ENCODE results near the gene NTPCR. TPM values are rescaled to one million over a fixed set of nuclear protein-coding genes. Genes with fewer than 3 reads are reported as not detected.
"Not testable (repeated sequence)": the region's sequence is repeated elsewhere in the genome, so short reads cannot be mapped to it uniquely, and the experiment has no call there.

The NTPCR gene
- total RNA-seq, 1 donor from 2014 or later: 29.5 TPM

DNA sequence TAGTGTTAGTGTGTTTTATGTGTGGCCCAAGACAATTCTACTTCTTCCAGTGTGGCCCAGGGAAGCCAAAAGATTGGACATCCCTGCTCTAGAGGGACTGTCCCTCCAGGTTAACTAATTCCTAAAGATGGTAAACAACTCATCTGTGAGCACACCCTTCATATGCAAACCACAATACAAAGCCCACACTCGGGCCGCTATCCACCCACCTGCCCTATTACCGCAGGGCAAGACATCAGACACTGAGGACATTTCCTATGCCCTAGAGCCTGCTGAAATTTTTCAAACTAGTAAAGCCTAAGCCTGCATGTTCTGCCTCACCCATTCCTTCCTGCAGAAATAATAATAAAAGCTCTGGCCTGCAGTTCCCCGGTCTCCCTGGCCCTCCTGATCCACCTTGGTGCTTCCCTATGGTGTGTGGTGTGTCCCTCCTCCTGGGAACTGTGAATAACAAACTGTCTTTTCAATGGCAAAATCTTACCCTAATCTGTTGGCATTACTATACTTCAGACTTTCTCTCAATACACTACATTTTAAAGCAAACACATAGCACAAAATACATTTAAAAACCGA lies 39.3 kb upstream of the NTPCR start:
- no peaks in the 10 kb centered on the region for H3K9me3 ChIP-seq
- intact Hi-C loops (cut with DNase I): no loop called here
- no peaks in the 10 kb centered on the region for H3K36me3 ChIP-seq
- H3K27me3 ChIP-seq (ENCODE audit: low read depth): no peaks in the 10 kb centered on the region
- H3K4me3 ChIP-seq: no peak overlapping the region
- TF ChIP-seq, protein P1, sequence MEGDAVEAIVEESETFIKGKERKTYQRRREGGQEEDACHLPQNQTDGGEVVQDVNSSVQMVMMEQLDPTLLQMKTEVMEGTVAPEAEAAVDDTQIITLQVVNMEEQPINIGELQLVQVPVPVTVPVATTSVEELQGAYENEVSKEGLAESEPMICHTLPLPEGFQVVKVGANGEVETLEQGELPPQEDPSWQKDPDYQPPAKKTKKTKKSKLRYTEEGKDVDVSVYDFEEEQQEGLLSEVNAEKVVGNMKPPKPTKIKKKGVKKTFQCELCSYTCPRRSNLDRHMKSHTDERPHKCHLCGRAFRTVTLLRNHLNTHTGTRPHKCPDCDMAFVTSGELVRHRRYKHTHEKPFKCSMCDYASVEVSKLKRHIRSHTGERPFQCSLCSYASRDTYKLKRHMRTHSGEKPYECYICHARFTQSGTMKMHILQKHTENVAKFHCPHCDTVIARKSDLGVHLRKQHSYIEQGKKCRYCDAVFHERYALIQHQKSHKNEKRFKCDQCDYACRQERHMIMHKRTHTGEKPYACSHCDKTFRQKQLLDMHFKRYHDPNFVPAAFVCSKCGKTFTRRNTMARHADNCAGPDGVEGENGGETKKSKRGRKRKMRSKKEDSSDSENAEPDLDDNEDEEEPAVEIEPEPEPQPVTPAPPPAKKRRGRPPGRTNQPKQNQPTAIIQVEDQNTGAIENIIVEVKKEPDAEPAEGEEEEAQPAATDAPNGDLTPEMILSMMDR (IDR thresholded peaks at IDR 0.05): no peak
- DNase-seq (no peak), ATAC-seq (no peak)
- H3K4me1 ChIP-seq: no peaks in the 10 kb centered on the region
- no peak overlapping the region for H3K27ac ChIP-seq

DNA sequence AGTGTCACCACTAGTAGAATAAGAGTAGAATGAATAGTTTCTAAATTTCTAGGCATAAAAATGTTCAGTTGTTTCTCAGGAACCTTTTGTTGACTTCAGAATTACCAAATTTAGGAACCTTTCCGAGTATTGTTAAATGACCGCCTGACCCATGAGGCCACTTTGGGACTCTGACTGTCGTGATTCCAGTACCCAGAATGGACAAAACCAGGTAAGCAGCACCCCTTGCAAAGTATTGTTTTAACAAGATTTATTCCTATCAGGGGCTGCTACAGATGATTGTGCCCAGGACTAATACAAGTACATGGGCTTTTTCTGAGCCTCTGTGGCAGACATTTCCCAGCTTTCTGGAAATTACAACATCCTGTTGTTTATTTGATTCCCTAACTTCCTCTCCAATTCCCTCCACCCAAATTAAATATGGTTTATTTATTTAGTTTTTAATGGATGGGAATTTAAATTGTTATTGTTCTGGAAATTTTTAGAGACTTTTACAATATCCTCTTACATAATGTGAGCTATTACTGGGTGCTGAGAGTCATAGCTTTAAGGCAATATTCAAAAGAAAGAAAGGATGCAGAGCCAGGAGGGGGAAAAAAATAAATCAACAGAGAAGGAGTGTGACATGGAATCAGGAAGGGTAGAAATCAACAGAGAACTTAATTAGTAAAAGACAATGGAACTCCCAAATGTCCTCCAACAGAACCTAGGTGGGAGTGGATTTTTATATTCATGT lies 37.4 kb upstream of the NTPCR start:
- DNase-seq (no peak), ATAC-seq (no peak)
- Histone ChIP-seq H3K4me3 (no peak overlapping the region), H3K4me1 (no peaks in the 10 kb centered on the region), H3K9me3 (no peaks in the 10 kb centered on the region), H3K36me3 (no peaks in the 10 kb centered on the region), H3K27ac (no peak overlapping the region), H3K27me3 (ENCODE audit: low read depth) (no peaks in the 10 kb centered on the region)
- TF ChIP-seq, protein P1 (IDR thresholded peaks at IDR 0.05): no peak
- intact Hi-C loops (cut with DNase I): no loop called here

DNA sequence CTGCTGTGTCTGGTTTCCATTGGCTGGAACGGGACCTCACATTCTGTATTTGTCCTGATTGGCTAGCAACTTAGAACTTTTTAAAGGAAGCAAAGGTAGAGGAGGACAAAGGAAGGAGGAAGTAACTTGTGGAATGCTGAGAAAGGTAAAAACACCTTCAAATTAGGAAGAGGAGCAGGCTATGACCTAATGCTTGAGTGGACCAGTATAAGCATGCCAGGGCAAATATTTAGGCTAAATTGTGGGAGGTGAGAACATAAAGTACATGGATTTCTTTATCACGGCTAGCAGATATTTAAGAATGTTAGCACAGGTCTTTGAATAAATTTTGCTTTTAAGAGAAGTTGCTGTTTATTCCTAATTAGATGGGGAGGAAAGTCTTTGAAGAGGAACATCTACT lies 36.1 kb upstream of the NTPCR start:
- H3K9me3 ChIP-seq; DNase-seq; H3K36me3 ChIP-seq; H3K4me3 ChIP-seq; H3K4me1 ChIP-seq; ATAC-seq; intact Hi-C loops (cut with DNase I); H3K27me3 ChIP-seq (ENCODE audit: low read depth): not testable (repeated sequence)
- peak overlapping the region; percentile 6 for H3K27ac ChIP-seq

DNA sequence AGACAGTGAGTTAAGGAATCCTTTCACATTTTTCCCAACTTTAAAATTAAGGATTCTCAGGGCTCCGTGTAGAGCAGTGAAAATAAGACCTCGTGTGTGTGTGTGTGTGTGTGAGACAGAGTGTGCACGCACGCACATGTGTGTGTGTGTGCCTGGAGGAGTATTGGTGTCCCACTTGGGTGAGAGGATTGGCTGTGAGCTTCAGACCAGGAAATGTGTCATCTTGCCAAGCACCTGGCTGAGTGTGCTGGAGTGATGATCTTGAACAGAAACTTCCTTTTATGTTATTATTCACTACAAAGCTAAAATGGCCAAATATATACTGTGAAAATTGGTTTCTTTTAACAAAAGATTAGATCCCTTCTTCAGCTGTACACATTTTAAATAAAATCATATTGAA lies 35.2 kb upstream of the NTPCR start:
- Histone ChIP-seq H3K27me3 (ENCODE audit: low read depth) (no peaks in the 10 kb centered on the region), H3K4me1 (no peaks in the 10 kb centered on the region), H3K4me3 (no peak overlapping the region), H3K36me3 (no peaks in the 10 kb centered on the region), H3K27ac (no peak overlapping the region), H3K9me3 (no peaks in the 10 kb centered on the region)
- intact Hi-C loops (cut with DNase I): no loop called here
- no peak for ATAC-seq
- TF ChIP-seq, protein P1 (IDR thresholded peaks at IDR 0.05): no peak
- no peak for DNase-seq

DNA sequence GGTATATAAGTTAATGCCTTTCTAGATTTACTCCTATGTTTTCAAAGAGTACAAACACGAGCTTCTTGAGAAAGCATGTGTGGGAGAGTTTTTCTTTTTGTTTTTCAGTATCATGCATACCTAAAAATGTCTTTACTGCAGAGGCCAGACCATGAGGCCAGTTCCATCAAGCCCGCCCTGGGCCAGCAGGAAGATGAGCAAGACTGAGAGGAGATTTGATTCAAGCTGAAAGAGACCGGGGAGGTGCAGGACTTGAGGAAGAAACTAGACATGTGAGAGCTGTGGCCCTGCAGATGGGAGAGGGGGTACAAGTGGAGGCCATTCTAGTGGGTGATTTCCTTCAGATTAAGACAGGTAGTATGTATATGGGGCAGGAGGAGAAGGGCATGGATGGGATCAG lies 33.4 kb upstream of the NTPCR start:
- DNase-seq (no peak), ATAC-seq (no peak)
- H3K9me3 ChIP-seq: no peaks in the 10 kb centered on the region
- no peaks in the 10 kb centered on the region for H3K27me3 ChIP-seq (ENCODE audit: low read depth)
- H3K4me1 ChIP-seq: no peaks in the 10 kb centered on the region
- intact Hi-C loops (cut with DNase I): no loop called here
- no peaks in the 10 kb centered on the region for H3K36me3 ChIP-seq
- H3K27ac ChIP-seq: no peak overlapping the region
- TF ChIP-seq, protein P1 (IDR thresholded peaks at IDR 0.05): no peak
- H3K4me3 ChIP-seq: no peak overlapping the region

DNA sequence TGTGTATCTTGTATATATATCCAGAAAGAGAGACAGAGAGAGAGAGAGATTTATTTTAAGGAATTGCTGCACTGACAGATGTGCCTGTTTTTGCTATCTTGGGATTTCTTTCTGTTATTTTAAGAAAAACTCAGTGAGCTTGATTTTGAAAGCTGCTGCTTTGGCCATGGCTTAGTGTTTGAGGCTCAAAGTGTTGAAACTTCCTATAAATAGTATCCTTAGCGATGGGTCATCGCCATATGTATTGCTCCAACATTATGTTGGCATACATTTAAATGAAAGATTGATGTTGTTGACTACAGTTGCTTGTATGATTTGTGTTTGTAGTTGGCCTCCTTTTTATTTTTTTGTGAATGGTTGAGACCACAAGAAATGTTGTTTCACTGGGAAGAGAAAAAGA lies 29.0 kb upstream of the NTPCR start:
- intact Hi-C loops (cut with DNase I): no loop called here
- Histone ChIP-seq H3K4me1 (no peaks in the 10 kb centered on the region), H3K27ac (no peak overlapping the region), H3K27me3 (ENCODE audit: low read depth) (no peaks in the 10 kb centered on the region), H3K4me3 (no peak overlapping the region), H3K9me3 (no peaks in the 10 kb centered on the region), H3K36me3 (no peaks in the 10 kb centered on the region)
- DNase-seq (no peak), ATAC-seq (no peak)
- TF ChIP-seq, protein P1 (IDR thresholded peaks at IDR 0.05): no peak
